HUES6 (cell line): ENCODE data around the gene NKAIN2.

ENCODE experiments used
- H3K27ac ChIP-seq: 2 replicates; pipeline ENCODE4 v1.7.0; 2013; ENCODE audit warnings: low read depth, mild to moderate bottlenecking, low read length, inconsistent platforms
- H3K27me3 ChIP-seq: 2 replicates; pipeline ENCODE4 v1.6.1; 2013; ENCODE audit warnings: low read length; ENCODE audit not compliant: control insufficient read depth, insufficient read depth
- H3K36me3 ChIP-seq: 2 replicates; pipeline ENCODE4 v1.6.1; 2013; ENCODE audit warnings: low read length; ENCODE audit not compliant: control insufficient read depth, insufficient read depth
- H3K4me1 ChIP-seq: 2 replicates; pipeline ENCODE4 v1.6.1; 2013; ENCODE audit warnings: low read length; ENCODE audit not compliant: control insufficient read depth, insufficient read depth
- H3K4me3 ChIP-seq: 2 replicates; pipeline ENCODE4 v1.5.1; 2013; ENCODE audit warnings: low read depth, low read length
- H3K9ac ChIP-seq: one replicate; pipeline ENCODE4 v1.6.1; 2013; ENCODE audit warnings: mild to moderate bottlenecking, low read length
- H3K9me3 ChIP-seq: 2 replicates; pipeline ENCODE4 v1.6.1; 2013; ENCODE audit warnings: low read depth, low read length; ENCODE audit not compliant: control insufficient read depth, insufficient read depth

The NKAIN2 gene

DNA sequence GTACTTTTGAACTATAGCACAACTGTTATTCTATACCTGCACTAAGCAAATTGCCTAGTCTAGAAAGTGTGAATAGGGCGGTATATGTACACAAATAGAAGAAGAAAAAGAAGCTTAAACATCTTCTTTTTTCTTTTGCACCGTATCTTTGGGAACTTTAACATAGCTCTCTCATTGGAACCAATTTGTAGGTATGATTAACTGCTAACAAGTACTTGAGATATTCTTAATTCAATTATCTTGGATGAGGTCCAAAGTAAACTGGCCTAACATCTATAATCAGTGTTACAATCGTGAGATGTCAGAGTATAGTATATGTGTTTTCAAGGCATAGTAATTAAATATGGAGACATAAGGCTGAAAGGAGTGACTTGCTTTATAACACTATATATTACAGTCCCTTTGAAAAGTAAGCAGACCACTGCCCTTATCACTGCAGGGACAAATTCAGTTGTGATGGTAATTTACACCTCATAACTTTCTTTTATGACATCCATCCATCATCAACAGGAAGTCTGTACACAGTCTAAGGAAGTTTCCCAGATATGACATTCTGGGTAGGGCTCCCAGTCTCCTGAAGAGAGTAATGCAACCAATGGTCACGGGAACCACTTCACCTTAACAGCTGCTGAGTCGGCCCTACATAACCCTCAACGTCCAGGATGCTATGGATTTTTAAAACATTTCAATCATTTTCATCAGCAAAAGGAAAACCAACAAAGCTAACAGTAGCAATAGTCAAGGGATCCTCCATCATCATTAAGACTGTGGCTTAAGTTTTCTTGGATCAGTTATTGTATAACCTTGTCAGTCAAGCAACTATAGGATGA lies 37.6 kb downstream of the NKAIN2 start:
- Histone ChIP-seq H3K27me3 (no peaks in the 10 kb centered on the region), H3K9ac (no peak overlapping the region), H3K4me3 (no peak overlapping the region), H3K4me1 (peaks cover 7% of the 10 kb centered on the region; the same call in 1 of the 2 replicates), H3K36me3 (no peaks in the 10 kb centered on the region), H3K9me3 (no peaks in the 10 kb centered on the region), H3K27ac (no peak overlapping the region)

DNA sequence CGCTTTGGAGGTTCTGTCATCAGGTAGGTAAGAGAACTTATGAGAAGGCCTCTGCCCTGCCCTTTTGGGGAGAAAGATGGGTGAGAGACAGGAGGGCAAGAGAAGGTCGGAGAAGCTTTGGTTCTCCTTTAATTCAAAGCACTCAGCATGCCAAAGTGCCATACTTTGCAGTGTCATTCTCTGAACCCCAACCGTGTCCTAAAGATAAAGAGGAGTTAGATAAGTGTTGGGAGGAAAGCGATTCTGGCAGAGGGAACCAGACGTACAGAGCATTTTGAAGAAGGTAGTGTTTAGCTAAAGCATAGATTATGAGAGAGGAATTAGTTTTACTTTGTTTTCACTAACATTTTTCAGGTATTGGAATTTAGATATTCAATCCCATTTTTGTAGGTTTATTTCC lies 40.3 kb downstream of the NKAIN2 start:
- Histone ChIP-seq H3K9me3 (peaks cover 2% of the 10 kb centered on the region; the same call in 1 of the 2 replicates), H3K4me3 (no peak overlapping the region), H3K27ac (no peak overlapping the region), H3K36me3 (no peaks in the 10 kb centered on the region), H3K9ac (no peak overlapping the region), H3K4me1 (peaks cover under 1% of the 10 kb centered on the region; the same call in 1 of the 2 replicates), H3K27me3 (no peaks in the 10 kb centered on the region)

DNA sequence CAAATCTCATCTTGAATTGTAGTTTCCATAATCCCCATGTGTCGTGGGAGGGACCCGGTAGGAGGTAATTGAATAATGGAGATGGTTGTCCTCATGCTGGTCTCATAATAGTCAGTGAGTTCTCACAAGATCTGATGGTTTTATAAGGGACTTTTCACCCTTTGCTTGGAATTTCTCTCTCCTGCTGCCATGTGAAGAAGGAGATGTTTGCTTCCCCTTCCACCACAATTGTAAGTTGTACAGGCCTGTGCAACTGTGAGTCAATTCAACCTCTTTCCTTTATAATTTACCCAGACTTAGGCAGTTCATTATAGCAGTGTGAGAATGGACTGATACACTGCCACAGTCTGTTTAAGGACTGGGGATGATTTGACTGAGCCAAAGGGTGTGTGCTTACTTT lies 44.7 kb downstream of the NKAIN2 start:
- peaks cover 2% of the 10 kb centered on the region; the same call in 1 of the 2 replicates for H3K9me3 ChIP-seq
- no peaks in the 10 kb centered on the region for H3K36me3 ChIP-seq
- H3K27ac ChIP-seq = no peak overlapping the region
- no peaks in the 10 kb centered on the region for H3K4me1 ChIP-seq
- H3K4me3 ChIP-seq = no peak overlapping the region
- no peak overlapping the region for H3K9ac ChIP-seq
- no peaks in the 10 kb centered on the region for H3K27me3 ChIP-seq

DNA sequence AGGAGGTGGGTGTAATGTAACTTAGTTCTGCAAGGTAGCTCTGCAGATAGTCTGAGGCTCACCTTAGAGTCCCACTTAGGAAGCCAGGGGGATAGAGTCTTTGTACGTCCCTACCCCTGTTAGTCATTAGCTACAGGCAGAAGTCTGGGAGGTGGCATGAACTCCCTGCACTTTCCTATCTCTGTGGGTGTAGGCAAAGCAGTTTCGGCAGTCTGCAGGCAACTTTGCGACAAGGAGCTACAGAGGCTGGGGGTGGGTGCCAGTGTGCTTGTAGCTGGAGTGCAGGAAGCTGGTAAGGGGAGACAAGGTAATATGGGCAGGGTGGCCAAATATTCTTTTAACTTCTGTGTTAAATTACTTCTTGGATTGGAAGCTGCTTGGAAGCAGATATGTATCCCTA lies 45.7 kb downstream of the NKAIN2 start:
- Histone ChIP-seq H3K4me1 (no peaks in the 10 kb centered on the region), H3K27me3 (no peaks in the 10 kb centered on the region), H3K4me3 (no peak overlapping the region), H3K27ac (no peak overlapping the region), H3K36me3 (no peaks in the 10 kb centered on the region), H3K9me3 (peaks cover 2% of the 10 kb centered on the region; the same call in 1 of the 2 replicates), H3K9ac (no peak overlapping the region)

DNA sequence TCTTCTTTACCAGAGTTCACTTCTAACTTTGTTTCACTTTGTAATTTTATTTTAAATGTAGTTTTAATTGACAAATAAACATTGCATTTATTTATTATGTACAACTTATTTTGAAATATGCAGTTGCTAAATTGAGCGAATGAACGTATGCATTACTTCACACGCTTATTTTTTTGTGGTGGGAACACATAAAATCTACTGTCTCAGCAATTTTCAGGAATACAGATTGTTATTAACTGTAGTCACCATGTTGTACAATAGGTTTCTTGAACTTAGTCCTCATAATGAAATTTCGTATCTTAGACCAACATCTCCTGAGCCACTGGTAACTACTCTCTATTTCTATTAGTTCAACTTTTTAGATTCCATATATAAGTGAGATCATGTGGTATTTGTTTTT lies 46.9 kb downstream of the NKAIN2 start:
- Histone ChIP-seq H3K4me3 (no peak overlapping the region), H3K27me3 (no peaks in the 10 kb centered on the region), H3K9me3 (peaks cover 2% of the 10 kb centered on the region; the same call in 1 of the 2 replicates), H3K27ac (no peak overlapping the region), H3K36me3 (no peaks in the 10 kb centered on the region), H3K4me1 (no peaks in the 10 kb centered on the region), H3K9ac (no peak overlapping the region)

DNA sequence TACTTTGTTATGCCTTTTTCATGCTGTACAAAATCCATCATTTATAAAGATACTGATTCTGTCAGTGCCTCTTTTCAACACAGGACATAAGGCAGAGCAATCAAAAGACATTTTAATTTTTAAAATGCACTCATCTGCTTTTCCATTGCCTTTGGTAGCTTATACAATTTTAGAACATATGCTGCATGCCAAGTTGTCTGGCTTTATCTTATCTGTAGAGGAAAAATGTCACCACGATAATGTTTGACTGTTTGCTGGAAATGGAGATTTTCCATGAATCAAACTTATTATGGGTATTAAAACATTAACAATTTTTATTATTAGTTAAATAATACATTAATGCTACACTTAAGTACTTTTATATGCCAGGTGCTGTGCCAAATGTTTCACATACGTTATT lies 50.5 kb downstream of the NKAIN2 start:
- no peak overlapping the region for H3K9ac ChIP-seq
- H3K36me3 ChIP-seq = no peaks in the 10 kb centered on the region
- H3K27me3 ChIP-seq = no peaks in the 10 kb centered on the region
- H3K4me1 ChIP-seq = no peaks in the 10 kb centered on the region
- H3K9me3 ChIP-seq = no peaks in the 10 kb centered on the region
- no peak overlapping the region for H3K4me3 ChIP-seq
- no peak overlapping the region for H3K27ac ChIP-seq

DNA sequence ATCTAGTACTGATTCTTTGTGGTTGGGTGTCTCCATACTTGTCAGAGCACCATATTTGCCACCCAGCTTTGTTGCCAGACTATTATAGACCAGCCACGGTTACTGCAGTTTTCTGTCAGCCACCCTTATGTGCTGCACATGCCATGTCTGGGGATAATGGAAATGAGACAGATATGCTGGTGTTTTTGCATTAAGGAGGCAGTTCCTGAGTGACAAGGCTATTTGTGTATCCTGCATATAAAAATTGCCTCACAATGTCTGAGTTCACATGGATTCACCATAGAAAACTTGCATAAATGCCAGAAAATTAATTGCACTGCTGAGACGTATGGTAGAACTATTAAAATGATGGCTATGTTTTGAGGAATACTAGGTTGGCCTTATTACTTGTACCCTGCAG lies 51.8 kb downstream of the NKAIN2 start:
- no peaks in the 10 kb centered on the region for H3K4me1 ChIP-seq
- H3K36me3 ChIP-seq = no peaks in the 10 kb centered on the region
- H3K9me3 ChIP-seq = no peaks in the 10 kb centered on the region
- no peak overlapping the region for H3K4me3 ChIP-seq
- H3K27ac ChIP-seq = no peak overlapping the region
- no peaks in the 10 kb centered on the region for H3K27me3 ChIP-seq
- H3K9ac ChIP-seq = no peak overlapping the region

DNA sequence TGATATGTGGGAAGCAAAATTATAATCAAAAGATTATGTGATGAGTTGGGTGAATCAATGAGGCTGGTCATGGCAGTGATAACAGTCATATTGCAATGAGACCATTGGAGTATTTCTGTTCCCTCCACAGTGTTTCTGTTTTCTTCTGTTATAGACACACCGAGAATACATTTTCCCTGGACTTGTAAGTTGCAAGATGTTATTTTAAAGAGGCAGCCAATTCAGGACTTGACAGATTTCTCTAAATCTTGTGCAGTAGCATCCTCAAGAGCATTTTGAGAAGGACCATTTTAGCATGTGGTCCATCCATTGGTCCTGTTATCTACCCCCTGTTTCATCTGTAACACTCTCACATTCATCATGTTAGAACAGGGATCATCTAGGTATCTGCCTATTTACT lies 55.6 kb downstream of the NKAIN2 start:
- H3K4me1 ChIP-seq = no peaks in the 10 kb centered on the region
- H3K36me3 ChIP-seq = no peaks in the 10 kb centered on the region
- H3K9ac ChIP-seq = no peak overlapping the region
- no peak overlapping the region for H3K4me3 ChIP-seq
- no peak overlapping the region for H3K27ac ChIP-seq
- H3K9me3 ChIP-seq = no peaks in the 10 kb centered on the region
- H3K27me3 ChIP-seq = no peaks in the 10 kb centered on the region

DNA sequence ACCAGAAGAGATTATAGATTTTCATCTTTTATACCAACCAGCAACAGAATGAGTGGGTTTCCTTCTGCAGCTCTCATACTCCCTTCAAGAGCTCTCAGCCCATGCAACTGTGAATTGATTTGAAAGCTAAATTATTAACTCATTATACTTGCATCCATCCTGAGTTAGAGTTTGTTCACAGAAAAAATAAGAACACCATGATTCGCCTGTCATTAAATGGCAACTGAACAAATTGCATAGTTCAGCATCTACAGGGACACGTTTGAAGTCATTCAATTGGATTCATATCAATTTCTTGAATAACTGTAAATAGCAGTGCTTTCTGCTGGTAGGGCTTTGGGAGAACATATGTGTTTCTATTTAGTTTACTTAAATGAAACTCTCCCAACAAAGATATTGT lies 65.7 kb downstream of the NKAIN2 start:
- no peaks in the 10 kb centered on the region for H3K9me3 ChIP-seq
- no peak overlapping the region for H3K9ac ChIP-seq
- no peaks in the 10 kb centered on the region for H3K36me3 ChIP-seq
- H3K27ac ChIP-seq = no peak overlapping the region
- H3K4me3 ChIP-seq = no peak overlapping the region
- no peaks in the 10 kb centered on the region for H3K27me3 ChIP-seq
- no peaks in the 10 kb centered on the region for H3K4me1 ChIP-seq

DNA sequence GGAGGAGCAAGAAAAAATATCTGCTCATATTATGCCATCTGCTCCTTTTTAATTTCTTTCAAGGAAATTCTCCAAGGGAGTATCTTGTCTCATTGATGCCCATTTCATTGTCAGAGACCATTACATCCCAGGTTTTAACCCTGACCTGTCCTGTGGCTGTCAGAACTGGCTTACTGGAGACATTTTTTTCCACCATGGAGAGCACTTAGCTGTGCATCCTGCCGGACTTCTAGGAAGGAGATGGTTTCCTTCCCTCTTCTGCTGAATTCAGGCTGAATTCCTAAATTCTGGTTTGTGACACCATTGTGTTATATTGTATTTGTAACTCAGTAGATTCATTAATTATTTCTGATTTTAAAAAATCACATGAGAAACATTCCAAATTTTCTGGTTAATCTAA lies 70.3 kb downstream of the NKAIN2 start:
- H3K27ac ChIP-seq = no peak overlapping the region
- H3K9me3 ChIP-seq = no peaks in the 10 kb centered on the region
- H3K27me3 ChIP-seq = no peaks in the 10 kb centered on the region
- no peaks in the 10 kb centered on the region for H3K36me3 ChIP-seq
- H3K9ac ChIP-seq = no peak overlapping the region
- no peaks in the 10 kb centered on the region for H3K4me1 ChIP-seq
- no peak overlapping the region for H3K4me3 ChIP-seq

DNA sequence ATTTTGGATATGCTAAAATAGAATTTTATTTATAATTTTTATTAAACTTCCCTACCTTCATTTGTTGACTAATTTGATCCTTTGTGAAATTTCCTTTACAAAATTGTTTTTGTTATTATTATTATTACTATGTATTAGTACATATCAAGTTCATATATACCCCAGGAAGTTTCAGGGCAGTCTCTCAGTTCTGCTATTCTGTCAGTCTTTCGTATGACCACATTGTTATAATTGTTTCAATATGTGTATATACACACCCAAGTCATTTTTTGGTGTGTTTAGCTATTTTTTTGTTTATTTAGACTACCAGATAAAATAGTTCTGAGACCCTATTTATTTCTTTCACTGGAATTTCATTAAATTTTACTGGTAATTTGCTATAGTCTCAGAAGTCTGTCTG lies 72.1 kb downstream of the NKAIN2 start:
- no peak overlapping the region for H3K27ac ChIP-seq
- no peak overlapping the region for H3K4me3 ChIP-seq
- no peak overlapping the region for H3K9ac ChIP-seq
- no peaks in the 10 kb centered on the region for H3K36me3 ChIP-seq
- H3K4me1 ChIP-seq = no peaks in the 10 kb centered on the region
- H3K27me3 ChIP-seq = no peaks in the 10 kb centered on the region
- H3K9me3 ChIP-seq = no peaks in the 10 kb centered on the region
